Stimulated activated CD4-positive, alpha-beta T cell treated with anti-CD3 and anti-CD28 coated beads, Interleukin-2, amount 100 ng/mL, for 4 hours (primary cell): ENCODE data around the gene SYNJ2.

Experiments used
- DNase-seq: peaks from one replicate; pipeline ENCODE4 v3.0.0-alpha.2; 2020; ENCODE audit warnings: low read depth

The SYNJ2 gene

GRCh38 chr6:157997893-157998608 is 16.4 kb downstream of the SYNJ2 start:
- DNase-seq = no peak

- DNase-seq = no peak
Measured at GRCh38 chr6:157998707-157999167, 17.1 kb downstream of the SYNJ2 start.

- no peak for DNase-seq
Measured at GRCh38 chr6:157999168-158000051, 17.7 kb downstream of the SYNJ2 start.

- no peak for DNase-seq
Measured at GRCh38 chr6:158000530-158001307, 19.1 kb downstream of the SYNJ2 start.

GRCh38 chr6:158002249-158002950 is 20.7 kb downstream of the SYNJ2 start:
- DNase-seq = no peak

GRCh38 chr6:158002951-158003853 is 21.5 kb downstream of the SYNJ2 start:
- no peak for DNase-seq

- no peak for DNase-seq
Measured at GRCh38 chr6:158003910-158004700, 22.4 kb downstream of the SYNJ2 start.

GRCh38 chr6:158004701-158005095 is 23.0 kb downstream of the SYNJ2 start:
- no peak for DNase-seq

GRCh38 chr6:158005626-158006180 is 24.0 kb downstream of the SYNJ2 start:
- no peak for DNase-seq

- no peak for DNase-seq
Measured at GRCh38 chr6:158006331-158006730, 24.7 kb downstream of the SYNJ2 start.

GRCh38 chr6:158006821-158007570 is 25.3 kb downstream of the SYNJ2 start:
- DNase-seq = no peak

- no peak for DNase-seq
Measured at GRCh38 chr6:158008864-158009113, 27.1 kb downstream of the SYNJ2 start.

GRCh38 chr6:158009114-158009891 is 27.6 kb downstream of the SYNJ2 start:
- DNase-seq = no peak

- no peak for DNase-seq
Measured at GRCh38 chr6:158009935-158010585, 28.4 kb downstream of the SYNJ2 start.

GRCh38 chr6:158010591-158011477 is 29.2 kb downstream of the SYNJ2 start:
- no peak for DNase-seq

- DNase-seq = no peak
Measured at GRCh38 chr6:158011478-158011920, 29.8 kb downstream of the SYNJ2 start.
